ENCODE measurements around the gene ZHX3. TPM values are rescaled to one million over a fixed set of nuclear protein-coding genes. Genes with fewer than 3 reads are reported as not detected.

The ZHX3 gene
- total and polyA plus RNA-seq, 10 of the 15 experiments (the other 5 are each of a cell fraction or from before 2014, with no cell fraction given): 1.3 to 14.0 (median 5.0) TPM

DNA sequence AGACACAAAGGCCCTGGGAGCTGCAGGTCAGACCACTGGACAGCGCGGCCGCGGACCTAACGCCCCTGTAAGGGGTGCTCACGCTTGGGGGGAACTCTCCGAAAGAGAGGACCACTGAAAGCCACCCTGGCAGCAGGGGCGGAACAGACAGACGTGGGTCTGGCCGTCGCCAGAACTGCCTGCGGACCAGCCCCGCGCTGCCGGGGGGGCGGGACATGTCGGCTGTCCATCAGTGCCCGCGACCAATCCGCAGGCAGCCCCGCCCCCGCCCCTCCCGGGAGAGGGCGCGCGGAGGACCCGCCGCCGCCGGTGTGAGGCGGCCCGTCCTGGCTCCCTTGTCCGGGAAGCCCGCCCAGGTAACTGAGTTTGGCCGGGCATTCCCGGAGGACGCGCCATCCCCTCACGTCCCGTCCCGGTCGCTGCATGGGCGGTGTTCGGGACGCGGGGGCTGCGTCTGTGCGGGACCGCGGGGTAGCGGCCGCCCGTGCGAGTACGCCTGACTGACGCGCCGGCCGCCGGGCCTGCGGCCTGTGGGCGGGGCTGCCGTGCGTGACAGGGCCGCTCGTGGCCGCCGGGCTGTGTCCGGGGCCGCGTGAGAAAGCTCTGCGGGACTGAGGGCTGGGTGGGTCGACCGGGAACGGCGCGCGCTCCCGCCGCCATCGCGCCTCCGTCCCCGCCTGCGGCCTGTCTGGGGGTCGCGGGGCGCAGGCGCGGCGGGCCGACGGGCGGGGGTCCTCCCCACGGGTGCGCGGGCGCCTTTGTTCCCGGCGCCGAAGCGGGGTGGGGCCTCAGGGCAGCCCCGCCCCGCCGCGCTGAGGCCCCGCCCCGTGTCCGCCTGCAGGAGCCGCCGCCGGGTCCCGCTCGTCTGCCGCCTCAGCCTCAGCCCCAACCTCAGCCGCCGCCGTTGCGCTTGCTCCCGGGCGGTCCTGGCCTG, 180.6 kb downstream of the ZHX3 start, which contains the start of gene PLCG1 (continued):
- TF ChIP-seq, protein P1, sequence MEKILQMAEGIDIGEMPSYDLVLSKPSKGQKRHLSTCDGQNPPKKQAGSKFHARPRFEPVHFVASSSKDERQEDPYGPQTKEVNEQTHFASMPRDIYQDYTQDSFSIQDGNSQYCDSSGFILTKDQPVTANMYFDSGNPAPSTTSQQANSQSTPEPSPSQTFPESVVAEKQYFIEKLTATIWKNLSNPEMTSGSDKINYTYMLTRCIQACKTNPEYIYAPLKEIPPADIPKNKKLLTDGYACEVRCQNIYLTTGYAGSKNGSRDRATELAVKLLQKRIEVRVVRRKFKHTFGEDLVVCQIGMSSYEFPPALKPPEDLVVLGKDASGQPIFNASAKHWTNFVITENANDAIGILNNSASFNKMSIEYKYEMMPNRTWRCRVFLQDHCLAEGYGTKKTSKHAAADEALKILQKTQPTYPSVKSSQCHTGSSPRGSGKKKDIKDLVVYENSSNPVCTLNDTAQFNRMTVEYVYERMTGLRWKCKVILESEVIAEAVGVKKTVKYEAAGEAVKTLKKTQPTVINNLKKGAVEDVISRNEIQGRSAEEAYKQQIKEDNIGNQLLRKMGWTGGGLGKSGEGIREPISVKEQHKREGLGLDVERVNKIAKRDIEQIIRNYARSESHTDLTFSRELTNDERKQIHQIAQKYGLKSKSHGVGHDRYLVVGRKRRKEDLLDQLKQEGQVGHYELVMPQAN (conservative IDR thresholded peaks at IDR 0.05): peak; percentile 67
- TF ChIP-seq, protein P2, sequence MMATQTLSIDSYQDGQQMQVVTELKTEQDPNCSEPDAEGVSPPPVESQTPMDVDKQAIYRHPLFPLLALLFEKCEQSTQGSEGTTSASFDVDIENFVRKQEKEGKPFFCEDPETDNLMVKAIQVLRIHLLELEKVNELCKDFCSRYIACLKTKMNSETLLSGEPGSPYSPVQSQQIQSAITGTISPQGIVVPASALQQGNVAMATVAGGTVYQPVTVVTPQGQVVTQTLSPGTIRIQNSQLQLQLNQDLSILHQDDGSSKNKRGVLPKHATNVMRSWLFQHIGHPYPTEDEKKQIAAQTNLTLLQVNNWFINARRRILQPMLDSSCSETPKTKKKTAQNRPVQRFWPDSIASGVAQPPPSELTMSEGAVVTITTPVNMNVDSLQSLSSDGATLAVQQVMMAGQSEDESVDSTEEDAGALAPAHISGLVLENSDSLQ (IDR thresholded peaks at IDR 0.05): peak; percentile 98
- TF ChIP-seq EGR1 (IDR thresholded peaks at IDR 0.05; ENCODE audit: borderline replicate concordance in 1 of 2, low read depth in 2 of 2, low read length in 2 of 2): peak in 1 of 2 experiments; percentile 77; a peak in 2 of 3 replicates
- TF ChIP-seq CBX5 (IDR thresholded peaks at IDR 0.05; ENCODE audit: low read depth): no peak
- no peak for TF ChIP-seq HDAC2 (IDR thresholded peaks at IDR 0.05)
- TF ChIP-seq, protein P3, sequence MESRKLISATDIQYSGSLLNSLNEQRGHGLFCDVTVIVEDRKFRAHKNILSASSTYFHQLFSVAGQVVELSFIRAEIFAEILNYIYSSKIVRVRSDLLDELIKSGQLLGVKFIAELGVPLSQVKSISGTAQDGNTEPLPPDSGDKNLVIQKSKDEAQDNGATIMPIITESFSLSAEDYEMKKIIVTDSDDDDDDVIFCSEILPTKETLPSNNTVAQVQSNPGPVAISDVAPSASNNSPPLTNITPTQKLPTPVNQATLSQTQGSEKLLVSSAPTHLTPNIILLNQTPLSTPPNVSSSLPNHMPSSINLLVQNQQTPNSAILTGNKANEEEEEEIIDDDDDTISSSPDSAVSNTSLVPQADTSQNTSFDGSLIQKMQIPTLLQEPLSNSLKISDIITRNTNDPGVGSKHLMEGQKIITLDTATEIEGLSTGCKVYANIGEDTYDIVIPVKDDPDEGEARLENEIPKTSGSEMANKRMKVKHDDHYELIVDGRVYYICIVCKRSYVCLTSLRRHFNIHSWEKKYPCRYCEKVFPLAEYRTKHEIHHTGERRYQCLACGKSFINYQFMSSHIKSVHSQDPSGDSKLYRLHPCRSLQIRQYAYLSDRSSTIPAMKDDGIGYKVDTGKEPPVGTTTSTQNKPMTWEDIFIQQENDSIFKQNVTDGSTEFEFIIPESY (IDR thresholded peaks at IDR 0.05): no peak
- TF ChIP-seq SREBF2 (IDR thresholded peaks at IDR 0.05; ENCODE audit: low read length): no peak
- no peak for TF ChIP-seq SUPT20H (IDR thresholded peaks at IDR 0.05; ENCODE audit: borderline replicate concordance, control insufficient read depth, low read depth, low read length)
- TF ChIP-seq, protein P4, sequence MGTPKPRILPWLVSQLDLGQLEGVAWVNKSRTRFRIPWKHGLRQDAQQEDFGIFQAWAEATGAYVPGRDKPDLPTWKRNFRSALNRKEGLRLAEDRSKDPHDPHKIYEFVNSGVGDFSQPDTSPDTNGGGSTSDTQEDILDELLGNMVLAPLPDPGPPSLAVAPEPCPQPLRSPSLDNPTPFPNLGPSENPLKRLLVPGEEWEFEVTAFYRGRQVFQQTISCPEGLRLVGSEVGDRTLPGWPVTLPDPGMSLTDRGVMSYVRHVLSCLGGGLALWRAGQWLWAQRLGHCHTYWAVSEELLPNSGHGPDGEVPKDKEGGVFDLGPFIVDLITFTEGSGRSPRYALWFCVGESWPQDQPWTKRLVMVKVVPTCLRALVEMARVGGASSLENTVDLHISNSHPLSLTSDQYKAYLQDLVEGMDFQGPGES (IDR thresholded peaks at IDR 0.05): no peak
- no peak for TF ChIP-seq MTA3 (IDR thresholded peaks at IDR 0.05; ENCODE audit: borderline replicate concordance, low read length)
- no peak for TF ChIP-seq TBL1XR1 (IDR thresholded peaks at IDR 0.05; ENCODE audit: low read depth, low read length)
- TF ChIP-seq IKZF1 (conservative IDR thresholded peaks at IDR 0.05): peak; percentile 89
- peak; percentile 72 for TF ChIP-seq SP1 (IDR thresholded peaks at IDR 0.05; ENCODE audit: low read depth, low read length)
- no peak for TF ChIP-seq CBX3 (IDR thresholded peaks at IDR 0.05; ENCODE audit: borderline replicate concordance, low read depth)
- TF ChIP-seq ZSCAN29 (IDR thresholded peaks at IDR 0.05): no peak
- TF ChIP-seq, protein P5, sequence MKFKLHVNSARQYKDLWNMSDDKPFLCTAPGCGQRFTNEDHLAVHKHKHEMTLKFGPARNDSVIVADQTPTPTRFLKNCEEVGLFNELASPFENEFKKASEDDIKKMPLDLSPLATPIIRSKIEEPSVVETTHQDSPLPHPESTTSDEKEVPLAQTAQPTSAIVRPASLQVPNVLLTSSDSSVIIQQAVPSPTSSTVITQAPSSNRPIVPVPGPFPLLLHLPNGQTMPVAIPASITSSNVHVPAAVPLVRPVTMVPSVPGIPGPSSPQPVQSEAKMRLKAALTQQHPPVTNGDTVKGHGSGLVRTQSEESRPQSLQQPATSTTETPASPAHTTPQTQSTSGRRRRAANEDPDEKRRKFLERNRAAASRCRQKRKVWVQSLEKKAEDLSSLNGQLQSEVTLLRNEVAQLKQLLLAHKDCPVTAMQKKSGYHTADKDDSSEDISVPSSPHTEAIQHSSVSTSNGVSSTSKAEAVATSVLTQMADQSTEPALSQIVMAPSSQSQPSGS (IDR thresholded peaks at IDR 0.05; ENCODE audit: low read length): no peak
- no peak for TF ChIP-seq ZNF384 (IDR thresholded peaks at IDR 0.05; ENCODE audit: borderline replicate concordance, low read depth, low read length)
- TF ChIP-seq, protein P6, sequence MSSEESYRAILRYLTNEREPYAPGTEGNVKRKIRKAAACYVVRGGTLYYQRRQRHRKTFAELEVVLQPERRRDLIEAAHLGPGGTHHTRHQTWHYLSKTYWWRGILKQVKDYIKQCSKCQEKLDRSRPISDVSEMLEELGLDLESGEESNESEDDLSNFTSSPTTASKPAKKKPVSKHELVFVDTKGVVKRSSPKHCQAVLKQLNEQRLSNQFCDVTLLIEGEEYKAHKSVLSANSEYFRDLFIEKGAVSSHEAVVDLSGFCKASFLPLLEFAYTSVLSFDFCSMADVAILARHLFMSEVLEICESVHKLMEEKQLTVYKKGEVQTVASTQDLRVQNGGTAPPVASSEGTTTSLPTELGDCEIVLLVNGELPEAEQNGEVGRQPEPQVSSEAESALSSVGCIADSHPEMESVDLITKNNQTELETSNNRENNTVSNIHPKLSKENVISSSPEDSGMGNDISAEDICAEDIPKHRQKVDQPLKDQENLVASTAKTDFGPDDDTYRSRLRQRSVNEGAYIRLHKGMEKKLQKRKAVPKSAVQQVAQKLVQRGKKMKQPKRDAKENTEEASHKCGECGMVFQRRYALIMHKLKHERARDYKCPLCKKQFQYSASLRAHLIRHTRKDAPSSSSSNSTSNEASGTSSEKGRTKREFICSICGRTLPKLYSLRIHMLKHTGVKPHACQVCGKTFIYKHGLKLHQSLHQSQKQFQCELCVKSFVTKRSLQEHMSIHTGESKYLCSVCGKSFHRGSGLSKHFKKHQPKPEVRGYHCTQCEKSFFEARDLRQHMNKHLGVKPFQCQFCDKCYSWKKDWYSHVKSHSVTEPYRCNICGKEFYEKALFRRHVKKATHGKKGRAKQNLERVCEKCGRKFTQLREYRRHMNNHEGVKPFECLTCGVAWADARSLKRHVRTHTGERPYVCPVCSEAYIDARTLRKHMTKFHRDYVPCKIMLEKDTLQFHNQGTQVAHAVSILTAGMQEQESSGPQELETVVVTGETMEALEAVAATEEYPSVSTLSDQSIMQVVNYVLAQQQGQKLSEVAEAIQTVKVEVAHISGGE (CRISPR knock-in tag; IDR thresholded peaks at IDR 0.05): no peak
